ENCODE measurements around the gene KCNJ8.
"Not testable (repeated sequence)": the region's sequence is repeated elsewhere in the genome, so short reads cannot be mapped to it uniquely, and the experiment has no call there.

Gene KCNJ8

DNA sequence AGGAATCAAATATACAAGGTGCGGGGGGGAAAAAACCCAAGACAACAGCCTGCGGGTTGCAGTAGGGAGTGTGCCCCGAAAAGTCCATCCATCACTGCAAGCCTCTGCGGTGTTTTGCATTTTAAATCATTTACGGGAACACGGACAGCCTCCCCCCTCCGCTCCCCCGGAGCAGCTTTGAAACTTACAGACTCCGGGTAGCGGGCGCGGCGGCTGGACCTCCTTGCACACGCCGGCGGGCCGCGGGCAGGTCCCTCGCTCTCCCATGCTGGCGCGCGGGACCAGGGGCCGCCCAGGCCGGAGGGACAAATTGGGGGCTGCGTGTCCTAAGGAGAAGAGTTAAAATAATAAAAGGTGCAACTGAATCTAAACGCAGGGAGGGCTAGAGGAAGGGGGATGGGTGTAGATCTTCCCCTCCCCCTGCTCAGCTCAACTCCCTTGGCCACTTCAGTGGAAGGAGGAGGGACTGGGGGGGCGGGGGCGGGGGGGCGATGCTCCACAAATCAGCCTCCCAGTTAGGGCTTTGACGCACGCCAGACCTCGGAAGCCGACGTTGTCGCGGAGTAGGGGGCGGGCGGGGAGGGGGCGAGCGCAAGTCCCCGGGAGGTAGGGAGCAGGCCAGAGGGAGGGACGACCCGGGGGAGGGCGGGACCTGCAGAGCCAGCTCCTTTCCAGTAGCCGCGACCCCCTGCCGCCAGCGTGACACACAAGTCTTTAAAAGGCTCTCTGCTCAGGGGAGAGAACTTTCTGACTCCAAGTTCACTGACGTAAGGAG, at the start of gene KCNJ8:
Gene KCNJ8 (minus strand): TSS at position 349 of the 775 bp plus-strand sequence. CDS start 1,090 bp downstream, outside the sequence.
- no peak for DNase-seq

DNA sequence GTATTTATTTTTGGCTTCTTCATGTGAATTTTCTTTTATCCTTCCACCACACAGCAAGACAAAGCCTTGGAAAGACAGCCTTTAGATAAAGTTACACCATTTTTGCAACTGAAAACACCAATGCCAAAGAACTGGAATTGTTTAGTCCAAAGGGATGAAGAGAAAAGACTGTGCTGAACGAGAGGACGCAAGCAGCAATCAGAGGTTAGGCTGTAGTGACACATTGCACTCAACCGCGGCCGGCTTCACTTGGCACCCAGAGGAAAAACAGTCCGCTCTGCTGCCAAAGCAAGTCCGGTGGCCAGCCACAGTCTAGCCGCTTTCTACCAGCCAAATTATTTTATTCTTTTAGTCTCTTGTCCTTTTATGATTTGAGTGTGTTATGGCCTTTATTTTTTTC, 49.1 kb upstream of the KCNJ8 start:
- no peak for DNase-seq

DNA sequence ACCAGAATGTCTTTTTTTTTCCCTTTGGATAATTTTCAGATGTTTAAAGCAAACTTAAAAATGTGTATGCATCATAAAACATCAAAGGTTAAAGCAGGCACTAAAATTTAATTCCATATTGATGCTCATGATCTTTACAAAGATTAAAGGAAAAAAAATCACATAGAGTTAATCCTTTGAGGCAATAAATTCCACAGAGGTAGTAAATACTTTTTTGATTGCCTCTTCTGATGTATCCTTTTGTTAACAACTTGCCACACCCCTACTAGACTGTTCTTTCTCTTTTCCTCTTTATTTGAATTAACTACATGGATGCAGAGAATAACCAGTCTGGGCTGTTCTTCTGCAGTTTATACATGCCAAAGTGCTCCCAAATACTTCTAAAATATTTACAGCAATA, 45.2 kb upstream of the KCNJ8 start:
- no peak for DNase-seq

DNA sequence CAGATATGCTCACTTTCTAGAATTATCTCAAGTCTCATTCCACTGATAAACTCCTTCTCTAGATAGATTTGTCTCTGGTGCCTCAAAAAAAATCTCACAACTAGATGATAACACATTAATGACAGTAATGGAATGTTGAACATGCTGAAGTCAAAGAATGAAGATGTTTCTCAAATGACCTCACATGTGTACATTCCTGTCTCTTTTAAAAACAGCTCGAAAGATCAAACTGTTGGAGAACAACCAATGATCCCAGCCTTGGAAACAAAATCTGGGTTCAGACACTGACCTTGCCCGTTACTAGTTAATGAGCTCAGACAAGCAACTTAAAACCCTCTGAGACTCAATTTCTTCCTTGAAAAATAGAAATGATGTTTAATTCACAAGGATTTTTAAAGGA, 44.7 kb upstream of the KCNJ8 start:
- DNase-seq, result no peak

DNA sequence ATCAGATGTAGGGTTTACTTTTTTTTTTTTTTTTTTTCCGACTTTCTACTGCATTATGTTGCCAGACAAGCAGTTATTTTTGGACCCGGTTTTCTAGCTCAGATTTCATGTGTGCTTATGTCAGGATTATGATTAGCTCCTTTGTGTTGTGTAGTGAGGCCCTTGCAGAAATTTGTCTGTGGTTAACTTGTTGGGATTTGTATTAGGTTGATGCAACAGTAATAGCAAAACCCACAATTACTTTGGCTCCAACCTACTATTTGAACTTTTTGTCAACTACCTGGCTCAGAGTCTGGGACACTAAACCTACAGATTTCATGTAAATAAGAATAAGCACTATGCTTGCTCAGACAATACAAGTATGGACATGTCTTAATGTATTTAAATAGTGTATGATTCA, 44.1 kb upstream of the KCNJ8 start:
- no peak for DNase-seq

DNA sequence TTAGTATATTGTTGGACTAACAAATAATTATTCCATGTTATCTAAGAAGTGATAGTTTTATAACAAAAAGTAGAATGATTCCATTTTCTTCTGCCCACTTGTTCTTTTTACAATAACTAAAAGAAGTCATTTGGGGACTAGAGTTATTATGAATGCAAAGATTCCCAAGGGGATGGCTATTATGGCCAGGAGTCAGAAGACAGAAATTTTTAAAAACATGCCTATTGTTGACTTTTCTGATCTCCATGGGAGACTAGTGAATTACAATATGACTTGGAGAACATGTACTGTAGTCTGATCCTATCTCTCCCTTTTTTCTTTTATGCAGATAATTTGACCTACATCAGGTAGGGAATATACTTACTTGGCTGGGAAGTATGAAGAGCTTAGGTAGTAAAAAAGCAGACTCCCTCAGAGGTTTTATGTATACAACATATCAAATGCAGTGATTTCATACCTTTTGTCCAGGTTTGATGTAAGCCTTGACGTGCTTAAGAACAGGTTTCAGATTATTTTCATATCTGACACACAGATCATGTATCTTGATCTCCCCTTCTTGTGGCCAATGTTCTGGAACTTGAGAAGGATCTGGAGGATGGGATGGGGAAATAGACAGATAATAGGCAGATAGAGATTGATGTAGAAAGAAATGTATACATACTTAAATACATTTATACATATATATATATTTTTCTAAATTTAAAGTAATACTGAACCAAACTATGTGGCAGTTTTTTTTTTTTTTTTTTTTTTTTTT, 41.0 kb upstream of the KCNJ8 start:
- DNase-seq, result no peak

DNA sequence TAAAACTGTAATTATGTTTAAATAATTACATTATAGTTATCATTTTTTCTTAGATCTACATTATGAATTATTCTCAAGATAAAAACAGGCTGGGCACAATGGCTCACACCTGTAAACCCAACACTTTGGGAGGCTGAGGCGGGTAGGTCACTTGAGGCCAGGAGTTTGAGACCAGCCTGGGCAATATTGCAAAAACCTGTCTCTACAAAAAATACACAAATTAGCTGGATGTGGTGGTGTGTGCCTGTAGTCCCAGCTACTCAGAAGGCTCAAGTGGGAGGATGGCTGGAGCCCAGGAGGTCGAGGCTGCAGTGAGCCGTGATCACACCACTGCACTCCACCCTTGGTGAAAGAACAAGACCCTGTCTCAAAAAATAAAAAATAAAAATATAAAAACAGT, 40.3 kb upstream of the KCNJ8 start:
- DNase-seq, result no peak

DNA sequence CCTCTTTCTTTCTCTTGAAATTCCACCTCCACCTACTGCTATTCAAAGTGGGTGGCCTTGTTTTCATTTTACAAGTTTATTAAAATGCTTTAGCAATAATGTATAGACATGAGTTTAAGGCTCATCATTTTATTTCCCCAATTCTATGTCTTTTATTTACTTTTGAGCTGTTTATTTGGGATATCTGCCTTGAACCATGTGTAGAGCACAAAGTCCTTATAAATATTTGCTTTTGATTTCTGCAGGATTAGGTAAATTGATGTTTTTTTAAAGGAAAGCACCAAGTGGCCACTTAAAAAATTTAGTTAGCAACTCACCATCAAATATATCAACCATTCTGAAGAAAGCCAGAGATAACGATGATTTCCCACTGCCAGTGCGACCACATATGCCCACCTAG, 39.8 kb upstream of the KCNJ8 start:
- DNase-seq, result no peak

DNA sequence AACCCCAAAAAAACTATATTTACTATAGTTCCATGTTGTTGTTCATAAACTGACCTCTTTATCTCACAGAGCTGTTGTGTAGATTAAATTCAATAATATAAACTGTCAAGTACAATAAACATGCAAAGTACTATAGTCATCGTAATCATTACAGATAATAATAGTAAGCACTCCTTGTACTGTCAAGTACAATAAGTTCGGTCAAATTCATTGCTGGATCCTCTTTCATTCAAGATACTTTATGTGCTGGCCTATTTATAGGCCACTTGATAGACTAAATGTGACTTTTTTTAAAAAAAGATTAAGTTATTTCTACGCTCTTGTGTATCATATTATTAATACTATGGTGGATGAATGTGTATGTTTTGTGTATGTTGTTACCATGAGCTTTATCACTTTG, 39.2 kb upstream of the KCNJ8 start:
- no peak for DNase-seq

DNA sequence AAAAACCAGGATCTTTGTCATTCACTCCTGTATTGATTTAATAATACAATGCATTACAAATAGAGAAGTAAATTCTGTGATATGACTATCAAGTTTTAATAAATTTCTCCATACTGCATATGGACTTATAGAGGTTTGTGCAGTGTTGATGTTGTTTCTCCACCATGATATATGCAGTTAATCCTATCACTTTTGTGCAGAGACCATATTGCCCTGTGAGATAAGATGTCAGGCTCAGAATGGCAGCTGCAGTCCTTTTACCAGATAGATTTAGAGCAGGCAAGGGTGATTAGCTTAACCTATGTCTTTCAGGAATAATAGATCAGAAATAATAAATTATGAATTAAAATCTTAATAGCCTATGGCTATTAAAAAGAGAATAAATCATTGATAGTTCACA, 38.6 kb upstream of the KCNJ8 start:
- DNase-seq, result no peak

DNA sequence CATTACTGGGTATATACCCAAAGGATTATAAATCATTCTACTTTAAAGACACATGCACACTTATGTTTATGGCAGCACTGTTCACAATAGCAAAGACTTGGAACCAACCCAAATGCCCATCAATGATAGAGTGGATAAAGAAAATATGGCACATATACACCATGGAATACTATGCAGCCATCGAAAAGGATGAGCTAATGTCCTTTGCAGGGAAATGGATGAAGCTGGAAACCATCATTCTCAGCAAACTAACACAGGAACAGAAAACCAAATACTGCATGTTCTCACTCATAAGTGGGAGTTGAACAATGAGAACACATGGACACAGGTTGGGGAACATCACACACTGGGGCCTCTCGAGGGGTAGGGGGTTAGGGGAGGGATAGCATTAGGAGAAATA, 37.8 kb upstream of the KCNJ8 start:
- not testable (repeated sequence) for DNase-seq

DNA sequence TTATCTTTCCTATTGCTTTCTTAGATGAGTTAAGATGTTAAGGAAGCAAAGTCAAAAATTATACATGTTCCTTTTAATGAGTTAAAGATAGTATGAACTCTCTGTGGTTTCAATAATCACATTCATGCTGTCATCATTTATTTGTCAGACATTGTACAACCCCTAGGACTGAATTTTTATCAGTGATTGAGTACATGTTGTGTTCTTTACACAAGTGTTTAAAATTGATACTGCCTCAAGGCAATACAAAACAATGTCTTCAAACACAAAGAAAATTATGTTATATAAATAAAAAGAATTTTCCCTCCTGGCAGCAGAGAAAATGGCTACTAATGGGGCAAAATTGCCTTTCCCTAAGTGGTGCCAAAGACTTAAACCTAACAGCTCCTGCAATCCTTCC, 34.6 kb upstream of the KCNJ8 start:
- DNase-seq, result no peak

DNA sequence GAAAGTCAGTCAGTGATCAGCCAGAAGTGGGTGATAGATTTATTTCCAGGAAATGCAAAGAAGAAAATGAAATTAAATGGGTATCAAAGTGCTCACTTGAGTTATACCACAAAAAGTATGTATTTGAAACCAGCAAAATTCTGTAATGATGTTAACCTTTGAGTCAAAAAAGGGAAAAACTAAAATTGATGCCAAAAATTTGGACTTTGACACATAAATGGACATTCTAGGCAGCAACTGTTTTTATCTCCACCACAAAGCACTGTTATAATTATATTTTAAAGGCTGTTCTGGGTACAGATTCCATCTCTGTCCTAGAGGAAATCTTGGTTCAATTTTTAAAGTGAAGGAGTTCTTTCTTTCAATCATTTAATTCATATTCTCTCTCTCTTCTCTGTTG, 31.7 kb upstream of the KCNJ8 start:
- no peak for DNase-seq

DNA sequence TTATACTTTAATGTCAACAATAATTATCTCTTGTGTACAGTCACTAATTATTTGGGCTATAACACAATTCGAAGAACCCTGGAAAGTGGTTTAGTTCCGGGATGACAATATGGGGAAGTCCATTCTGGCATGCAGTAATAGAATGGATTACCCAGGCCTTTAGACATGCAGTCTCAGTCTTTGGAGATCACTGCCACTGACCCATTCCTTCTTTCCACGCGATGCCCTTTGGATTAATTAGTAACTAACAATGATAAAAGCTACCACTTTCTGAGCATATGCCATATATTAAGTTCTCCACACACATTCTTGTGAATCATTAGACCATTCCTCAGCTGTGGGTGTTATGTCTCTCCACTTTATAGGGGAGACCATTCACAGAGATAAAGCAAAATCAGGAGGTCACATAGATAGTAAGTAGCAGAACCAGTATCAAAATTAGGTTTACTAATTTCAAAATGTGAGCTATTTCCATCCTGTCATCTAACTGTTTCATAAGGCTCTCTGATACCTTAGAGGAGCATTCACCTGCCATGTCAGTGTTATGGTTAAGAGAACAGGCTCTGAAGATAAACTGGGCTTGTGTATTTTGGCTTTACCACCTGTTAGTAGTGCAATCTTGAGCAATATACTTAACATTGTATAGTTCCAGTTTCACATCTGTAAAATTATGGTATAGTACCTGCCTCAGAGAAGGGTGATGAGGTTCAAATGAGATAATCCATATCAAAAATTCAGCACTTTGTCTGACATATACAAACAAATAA, 27.2 kb upstream of the KCNJ8 start:
- DNase-seq, result no peak

DNA sequence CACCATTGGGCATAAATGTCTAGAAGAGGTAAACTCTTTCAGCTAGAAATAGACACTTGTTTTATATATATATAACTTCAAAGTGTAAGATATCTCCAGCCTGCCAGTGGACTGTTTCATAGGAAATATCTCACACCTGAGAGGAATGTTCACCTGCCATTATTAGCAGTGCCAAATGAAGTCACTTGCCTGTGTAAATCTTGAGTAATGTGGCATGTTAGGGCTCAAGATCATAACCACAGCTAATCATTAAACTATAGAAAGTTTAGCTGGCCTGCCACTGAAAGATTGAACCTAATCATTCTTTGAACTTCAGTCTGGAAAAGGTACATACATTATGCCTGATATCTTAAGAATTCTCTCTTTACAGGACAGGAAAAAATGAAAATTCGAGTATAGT, 25.5 kb upstream of the KCNJ8 start:
- no peak for DNase-seq

DNA sequence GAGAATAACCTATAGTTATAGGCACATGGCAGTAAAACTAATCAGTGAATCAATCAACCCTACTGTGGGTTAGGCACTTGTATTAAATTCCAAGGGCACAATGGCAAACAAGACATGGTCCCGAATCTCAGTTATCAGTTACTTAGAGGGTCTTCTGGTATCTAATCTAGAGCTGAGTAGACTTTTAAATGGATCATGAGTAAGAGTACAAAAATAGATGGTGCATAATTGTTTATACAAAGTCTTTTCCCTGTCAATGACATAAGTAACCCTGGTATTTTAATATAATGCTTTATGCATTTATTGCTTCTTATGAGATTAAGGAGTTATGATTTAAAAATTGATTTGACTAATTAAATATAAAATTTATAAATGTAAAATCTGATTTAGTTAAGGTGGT, 23.0 kb upstream of the KCNJ8 start:
- no peak for DNase-seq

DNA sequence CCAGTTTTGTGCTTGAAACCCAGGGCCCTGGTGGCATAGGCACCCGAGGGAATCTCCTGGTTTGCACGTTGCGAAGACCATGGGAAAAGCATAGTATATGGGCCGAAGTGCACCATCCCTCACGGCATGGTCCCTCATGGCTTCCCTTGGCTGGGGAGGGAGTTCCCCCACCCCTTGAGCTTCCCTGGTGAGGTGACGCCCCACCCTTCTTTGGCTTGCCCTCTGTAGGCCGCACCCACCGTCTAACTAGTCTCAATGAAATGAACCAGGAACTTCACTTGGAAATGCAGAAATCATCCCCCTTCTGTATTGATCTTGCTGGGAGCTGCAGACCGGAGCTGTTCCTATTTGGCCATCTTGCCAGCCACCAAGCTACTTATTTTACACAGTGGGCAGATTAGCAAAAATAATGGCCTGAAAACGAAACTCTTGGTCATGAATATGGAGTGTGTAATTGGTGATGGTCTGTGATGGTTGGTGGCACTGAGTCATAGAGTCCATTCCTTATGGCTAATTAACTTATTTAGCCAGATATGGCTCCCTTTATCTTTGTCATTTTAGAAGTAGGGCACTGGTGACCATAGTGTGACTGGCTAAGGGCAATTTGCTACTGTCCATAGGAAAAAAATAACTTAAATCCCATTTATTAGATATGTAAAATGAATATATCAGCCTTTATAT, 21.3 kb upstream of the KCNJ8 start:
- DNase-seq, result no peak

DNA sequence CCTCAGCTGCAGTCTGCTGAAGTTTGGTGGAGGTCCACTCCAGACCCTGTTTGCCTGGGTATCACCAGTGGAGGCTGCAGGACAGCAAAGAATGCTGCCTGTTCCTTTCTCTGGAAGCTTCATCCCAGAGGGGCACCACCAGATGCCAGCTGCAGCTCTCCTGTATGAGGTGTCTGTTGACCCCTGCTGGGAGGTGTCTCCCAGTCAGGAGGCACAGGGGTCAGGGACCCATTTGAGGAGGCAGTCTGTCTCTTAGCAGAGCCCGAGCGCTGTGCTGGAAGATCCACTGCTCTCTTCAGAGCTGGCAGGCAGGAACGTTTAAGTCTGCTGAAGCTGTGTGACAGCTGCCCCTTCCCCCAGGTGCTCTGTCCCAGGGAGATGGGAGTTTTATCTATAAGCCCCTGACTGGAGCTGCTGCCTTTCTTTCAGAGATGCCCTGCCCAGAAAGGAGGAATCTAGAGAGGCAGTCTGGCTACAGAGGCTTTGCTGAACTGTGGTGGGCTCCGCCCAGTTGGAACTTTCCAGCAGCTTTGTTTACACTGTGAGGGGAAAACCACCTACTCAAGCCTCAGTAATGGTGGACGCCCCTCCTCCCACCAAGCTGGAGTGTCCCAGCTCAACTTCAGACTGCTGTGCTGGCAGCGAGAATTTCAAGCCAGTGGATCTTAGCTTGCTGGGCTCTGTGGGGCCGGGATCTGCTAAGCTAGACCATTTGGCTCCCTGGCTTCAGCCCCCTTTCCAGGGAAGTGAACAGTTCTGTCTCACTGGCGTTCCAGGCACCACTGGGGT, 20.5 kb upstream of the KCNJ8 start:
- DNase-seq, result not testable (repeated sequence)

DNA sequence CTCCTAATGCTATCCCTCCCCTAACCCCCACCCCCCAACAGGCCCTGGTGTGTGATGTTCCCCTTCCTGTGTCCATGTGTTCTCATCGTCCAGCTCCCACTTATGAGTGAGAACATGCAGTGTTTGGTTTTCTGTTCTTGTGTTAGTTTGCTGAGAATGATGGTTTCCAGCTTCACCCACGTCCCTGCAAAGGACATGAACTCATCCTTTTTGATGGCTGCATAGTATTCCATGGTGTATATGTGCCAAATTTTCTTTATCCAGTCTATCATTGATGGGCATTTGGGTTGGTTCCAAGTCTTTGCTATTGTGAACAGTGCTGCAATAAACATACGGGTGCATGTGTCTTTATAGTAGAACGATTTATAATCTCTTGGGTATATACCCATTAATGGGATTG, 15.2 kb upstream of the KCNJ8 start:
- not testable (repeated sequence) for DNase-seq

DNA sequence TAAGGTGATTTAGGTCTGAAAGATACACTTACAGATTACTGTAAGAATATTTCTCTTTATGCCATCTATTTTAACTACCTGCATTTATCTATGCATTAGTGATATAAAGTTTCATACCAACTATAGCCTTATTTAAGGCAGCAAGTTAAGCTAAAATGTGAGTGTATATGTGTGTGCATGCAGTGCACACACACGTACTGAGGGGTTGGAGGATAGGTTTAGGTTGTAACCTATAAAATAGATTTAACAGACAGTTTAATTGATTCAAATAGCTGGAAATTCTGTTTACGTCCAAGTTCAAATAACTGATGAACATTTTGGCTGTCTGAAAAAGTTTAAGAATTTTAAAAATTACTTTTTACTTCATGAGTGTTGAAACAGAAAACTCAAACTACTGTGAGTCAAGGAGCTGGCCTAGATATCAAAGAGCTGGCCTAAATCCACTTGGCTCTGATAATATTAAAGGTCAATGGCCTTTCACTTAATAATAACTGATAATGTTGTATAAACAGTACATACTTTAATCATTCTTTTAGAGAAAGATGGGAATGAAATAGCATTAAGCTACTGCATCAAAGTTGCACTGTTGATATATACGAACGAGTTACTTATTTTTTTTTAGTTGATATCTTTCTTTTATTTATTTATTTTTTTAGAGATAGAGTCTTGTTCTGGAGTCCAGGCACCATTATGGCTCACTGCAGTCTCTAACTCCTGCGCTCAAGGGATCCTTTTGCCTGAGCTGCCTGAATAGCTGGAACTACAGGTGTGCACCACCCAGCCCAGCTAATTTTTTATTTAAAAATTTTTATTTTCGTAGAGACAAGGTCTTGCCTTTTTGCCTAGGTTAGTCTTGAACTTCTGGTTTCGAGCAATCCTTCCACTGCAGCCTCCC, 13.8 kb upstream of the KCNJ8 start:
- no peak for DNase-seq

DNA sequence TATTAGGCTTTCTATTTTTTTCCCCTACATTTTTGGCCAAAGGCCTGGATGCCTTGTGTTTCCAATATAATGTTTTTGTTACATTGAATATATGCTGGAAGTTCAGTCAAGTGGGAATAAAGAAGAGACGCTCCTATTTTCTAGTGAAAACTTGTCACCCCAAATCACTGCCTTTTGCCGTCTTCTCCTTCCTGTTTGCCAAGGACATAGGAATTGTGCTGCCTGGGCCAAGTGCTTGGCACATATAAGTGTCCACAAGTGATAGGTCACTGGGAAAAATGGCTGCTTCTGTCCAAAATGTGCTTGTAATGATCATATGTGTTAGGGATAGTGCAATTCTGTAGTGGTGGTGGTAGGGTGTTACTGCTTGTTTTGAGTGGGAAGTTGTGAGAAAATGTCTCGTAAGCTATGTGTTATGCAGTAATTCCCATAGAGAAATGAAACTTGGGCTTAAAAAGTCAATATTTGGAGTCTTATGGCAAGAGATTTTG, 11.6 kb upstream of the KCNJ8 start:
- no peak for DNase-seq
